Activated CD8-positive, alpha-beta memory T cell treated with anti-CD3 and anti-CD28 coated beads, Interleukin-2, amount 50 U/mL, for 1 hour (primary cell): ENCODE data around the gene CAMK2N1.
"Not testable (repeated sequence)": the region's sequence is repeated elsewhere in the genome, so short reads cannot be mapped to it uniquely, and the experiment has no call there.

ENCODE experiments used
- DNase-seq: peaks from one replicate; pipeline ENCODE4 v3.0.0-alpha.2; 2020; ENCODE audit errors: extremely low read depth

The CAMK2N1 gene

DNA sequence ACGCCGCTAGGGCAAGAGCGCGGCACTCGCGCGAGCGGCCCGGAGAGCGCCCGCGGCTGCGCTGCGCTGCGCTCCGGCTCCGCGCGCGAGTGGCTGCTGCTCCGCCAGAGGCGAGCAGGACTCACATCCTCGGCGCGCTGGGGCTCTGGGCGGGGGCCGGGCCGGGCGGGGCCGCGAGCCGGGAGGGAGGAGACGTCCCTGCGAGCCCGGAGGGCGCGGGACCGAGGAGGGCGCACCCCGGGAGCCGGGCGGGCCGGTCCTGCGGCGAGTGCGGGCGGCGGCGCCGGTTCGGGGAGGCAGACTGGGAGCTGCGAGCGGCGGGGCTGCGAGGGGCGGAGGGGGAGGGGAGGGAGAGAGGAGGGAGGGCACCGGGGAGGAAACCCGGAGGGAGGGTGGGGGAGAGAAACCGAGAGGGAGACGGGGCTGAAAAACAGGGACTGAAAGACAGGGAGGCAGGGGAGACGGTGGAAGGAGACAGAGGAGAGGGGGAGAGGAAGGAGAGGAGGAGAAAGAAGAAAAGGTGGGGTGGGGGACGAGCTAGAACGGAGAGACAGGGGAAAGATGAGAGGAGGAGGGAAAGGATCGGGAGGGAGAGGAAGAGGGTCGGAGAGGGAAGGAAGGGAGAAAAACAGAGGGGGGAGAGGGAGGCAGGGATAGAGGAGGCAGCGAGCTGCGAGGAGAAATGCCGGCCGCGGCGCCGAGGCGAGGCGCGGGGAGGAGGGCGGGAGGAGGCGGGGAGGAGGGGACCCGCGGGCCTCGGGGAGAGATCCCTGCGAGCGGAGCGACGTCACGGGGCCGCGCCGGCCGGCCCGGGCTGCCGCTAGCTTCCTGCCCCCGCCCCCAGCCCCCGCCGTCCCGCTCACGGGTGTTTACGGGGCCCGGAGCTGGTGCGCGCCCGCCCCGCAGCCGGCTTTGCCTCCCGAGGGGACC is at the start of gene CAMK2N1:
Gene CAMK2N1 (minus strand): TSS at position 684 of the 930 bp plus-strand sequence. CDS start 831 bp downstream, outside the sequence.
- no peak for DNase-seq

DNA sequence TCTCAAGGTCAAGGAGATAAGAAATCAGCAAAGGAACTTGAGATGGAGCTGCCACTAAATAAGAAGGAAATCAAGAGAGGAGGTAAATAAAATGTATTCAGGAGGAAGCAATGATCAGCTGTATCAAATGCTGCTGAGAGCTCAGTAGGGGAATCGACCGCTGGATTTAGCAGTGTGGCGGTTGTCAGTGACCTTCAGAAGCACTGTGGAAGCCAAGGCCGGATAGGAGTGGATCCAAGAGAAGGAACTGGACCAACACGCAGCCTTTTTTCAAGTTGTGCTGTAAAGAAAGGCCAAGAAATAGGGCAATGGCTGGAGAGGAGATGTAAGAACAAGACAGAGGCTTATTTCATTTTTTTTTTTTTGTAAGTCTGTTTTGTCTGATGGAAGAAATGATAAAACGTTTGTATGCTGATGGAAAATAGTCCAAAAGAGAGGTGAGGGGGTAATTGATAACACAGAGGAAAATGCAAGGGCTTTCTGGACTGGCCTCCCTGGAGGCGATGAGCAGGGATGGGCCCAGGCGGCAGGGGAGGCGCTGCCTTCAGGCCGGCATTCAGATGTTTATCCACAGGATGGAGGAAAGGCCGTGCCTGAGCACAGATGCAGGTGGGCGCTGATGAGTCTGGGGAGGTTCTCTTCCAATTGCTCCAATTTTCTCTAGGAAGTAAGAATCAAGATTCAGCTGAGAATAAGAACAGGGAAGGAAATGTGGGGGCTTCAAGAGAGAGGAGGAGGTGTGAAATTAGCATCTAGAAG is 48.8 kb upstream of the CAMK2N1 start:
- no peak for DNase-seq

DNA sequence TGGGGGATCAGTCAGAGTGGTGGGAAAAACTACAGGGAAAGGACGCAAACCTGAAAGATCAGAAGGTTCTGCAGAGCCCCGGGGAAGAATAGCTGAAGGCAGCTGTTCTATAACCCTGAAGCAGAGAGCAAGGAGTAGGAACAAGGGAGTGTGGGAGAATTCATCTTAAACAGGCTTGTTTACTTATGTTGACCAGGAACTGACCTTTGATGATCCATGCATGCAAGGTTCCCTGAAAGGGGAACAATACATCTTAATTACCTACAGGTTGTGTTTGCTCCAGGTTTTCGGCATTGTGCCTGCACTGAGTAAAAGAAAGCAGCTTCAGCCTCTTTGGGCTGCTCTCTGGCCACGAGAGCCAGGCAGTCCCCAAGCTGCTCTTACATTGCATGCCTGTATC is 47.6 kb upstream of the CAMK2N1 start:
- no peak for DNase-seq

DNA sequence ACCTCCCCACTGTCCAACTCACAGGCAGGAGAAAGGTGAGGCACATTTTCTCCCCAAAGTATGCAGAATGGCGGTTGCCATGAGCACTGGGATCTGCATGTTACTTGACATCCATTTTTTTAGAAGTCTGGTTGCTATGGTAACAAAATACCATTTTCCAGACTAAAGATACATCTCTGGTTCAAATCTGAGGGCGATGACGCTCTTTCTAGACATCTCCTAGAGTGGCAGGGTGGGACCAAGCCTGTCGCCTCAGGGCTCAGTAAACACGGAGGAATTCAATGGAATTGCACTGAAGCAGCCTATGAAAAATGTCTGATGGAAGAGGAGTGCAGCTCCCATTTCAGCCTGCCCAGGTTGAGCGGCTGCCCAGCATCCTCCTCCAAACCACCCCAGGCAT is 44.9 kb upstream of the CAMK2N1 start:
- no peak for DNase-seq

DNA sequence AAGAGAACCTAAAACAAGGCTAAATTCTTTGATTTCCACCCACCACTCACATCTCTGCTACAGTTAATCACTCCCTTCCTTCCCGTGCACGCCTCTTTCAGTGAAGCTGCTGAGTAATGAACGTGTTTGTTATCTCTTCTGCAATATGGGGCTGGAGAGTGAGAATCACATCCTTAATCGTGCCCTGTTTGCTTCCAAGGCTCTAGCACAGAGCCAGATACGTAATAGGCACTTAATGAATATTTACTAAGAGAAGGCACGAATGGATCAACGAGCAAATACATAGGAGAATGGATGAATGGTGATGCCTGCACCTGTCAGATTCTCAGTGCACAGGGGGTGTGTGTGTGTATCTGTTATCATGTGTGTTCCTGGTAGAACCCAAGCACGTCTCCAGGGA is 44.3 kb upstream of the CAMK2N1 start:
- DNase-seq, result no peak

DNA sequence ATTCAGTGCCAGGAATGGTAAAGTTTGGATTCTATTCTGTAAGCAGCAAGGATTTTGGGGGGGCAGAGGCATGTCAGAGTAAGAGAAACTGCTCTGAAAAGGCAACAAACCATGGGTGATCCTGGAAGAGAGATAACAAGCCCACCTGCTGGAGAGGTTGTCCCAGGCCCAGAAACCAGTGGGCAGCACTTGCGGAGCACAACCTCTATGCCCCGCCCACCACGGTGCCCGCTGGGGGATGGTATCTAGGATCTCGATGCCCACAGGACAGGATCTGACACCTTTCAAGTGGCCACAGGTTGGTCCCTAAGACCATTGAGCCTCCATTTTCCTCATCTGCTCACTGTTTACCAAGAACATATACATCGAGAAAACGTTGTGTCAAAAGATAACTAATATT is 42.2 kb upstream of the CAMK2N1 start:
- no peak for DNase-seq

DNA sequence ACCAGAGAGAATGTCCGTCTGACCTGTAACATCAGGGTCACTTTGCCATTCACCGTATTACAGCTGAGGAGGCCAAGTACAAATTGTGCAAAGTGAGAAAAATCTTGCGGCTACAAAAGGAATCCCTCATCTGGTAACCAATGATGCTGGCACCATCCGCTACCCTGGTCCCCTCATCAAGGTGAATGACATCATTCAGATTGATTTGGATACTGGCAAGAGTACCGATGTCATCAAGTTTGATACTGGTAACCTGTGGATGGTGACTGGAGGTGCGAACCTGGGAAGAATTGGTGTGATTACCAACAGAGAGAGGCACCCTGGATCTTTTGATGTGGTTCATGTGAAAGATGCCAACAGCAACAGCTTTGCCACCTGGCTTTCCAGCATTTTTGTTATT is 40.3 kb upstream of the CAMK2N1 start:
- DNase-seq, result no peak

DNA sequence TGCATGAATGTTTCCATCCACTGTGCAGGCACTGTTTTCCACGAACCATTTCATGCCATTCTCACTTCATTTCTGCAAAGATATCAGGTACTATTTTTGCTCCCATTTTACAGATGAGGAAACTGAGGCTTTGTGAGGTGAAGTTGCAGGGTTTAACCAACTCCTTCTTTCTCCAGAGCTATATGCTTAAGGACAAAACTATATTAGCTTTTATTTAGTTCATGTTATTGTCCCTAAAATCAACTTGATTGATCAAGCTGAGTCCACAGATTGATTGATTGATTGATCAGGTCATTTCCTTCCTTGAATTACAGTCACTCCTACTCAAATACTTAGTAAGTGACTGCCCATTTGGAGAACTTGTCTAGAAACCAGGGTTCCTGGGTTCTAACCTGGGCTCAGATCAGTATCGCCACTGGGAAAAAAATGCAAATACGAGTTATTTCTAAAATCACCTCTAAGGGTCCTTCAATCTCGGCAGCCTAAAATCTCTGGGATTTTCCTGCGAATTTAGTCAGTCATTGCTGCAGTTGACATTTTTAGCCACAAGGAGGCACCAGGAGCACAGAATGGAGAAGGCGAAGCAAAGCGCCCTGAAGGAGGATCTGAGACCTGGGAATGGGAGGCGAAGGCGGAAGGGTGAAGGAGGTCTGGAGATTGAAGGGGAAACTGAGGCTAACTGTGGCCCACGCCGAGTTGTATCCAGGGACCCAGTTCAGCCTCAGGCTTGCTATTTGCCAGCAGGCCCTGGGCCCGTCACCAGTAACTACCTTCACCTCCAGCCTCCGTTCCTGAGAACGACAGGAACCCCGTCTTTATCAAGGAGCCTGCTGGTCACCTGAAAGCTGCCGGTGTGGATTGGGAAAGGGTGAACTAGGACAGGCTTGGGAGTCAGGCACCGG is 36.2 kb upstream of the CAMK2N1 start:
- no peak for DNase-seq

DNA sequence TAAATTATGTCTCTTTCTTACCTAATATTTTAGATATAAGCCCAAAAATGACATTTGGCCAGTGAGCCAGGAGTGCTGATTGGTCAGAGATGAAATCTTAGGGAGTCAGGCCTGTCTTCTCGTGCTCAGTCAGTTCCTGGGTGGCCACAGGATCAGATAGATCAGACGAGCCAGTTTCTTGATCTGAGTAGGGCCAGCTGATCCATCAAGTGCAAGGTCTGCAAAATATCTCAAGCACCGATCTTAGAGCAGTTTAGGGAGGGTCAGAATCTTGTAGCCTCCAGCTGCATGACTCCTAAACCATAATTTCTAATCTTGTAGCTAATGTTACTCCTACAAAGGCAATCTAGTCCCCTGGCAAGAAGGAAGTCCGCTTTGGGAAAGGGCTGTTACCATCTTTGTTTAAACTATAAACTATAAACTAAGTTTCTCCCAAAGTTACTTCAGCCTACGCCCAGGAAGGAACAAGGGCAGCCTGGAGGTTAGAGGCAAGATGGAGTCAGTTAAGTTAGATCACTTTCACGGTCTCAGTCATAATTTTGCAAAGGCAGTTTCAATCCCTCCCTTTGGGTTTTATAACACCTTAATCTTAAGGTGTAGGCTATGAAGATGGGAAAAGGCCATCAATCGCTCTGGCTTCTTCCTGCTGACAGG is 33.7 kb upstream of the CAMK2N1 start:
- DNase-seq, result not testable (repeated sequence)

DNA sequence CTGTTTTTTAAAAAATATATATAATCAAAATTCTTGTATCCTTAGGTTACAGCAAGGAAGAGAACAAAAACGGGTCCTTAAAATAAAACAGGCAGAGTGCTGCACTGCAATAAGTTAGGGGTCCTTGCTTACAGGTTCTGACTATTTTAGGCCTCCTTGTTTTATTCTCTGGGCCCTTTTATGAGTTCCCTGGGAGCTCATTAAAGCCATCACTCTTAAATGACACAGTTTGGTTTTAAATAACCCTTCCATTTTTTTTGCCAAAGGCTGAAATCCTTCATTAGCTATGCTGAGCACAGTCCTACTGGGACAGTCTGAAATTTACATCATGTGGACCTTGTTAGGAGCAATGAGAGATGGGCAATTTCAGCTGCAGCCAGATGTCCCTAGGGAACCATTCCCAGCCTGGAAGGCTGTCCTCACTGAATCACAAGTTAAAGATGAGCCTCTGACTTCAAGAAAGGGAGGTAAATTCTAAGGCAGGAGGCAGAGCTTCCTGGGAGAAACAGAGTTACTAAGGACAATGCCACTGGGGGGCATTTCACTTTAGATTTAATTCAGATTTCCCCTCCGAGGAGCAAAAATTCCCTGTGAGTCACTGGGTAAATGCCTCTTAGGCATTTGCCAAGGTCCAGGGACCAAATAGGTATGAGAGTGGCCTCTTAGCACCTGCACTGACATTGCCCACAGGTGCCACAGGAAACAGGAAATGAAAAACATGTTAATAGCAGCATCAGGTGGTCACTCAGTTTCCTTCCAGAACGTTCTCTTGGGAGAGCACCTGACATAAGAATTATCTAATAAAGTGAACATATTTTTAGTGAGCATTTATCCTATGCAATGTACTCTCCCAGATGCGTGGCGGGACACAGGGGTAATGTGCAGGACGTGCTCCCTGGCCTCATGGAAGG is 25.8 kb upstream of the CAMK2N1 start:
- no peak for DNase-seq

DNA sequence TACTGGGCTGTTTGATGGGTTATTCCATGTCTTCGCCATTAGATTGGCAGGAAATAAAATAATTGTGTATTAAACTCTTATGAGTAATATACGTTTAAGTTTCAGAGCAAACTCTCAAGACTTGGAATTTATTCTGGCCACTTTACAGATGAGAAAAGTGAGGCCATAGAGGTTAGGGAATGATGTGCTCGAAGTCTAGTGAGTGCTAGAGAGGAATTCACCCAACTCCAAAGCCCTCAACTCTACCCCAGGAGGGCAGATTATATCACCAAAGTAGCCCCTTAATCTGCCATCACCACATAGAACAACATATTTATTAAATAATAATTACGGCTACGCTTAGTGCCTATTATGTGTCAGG is 22.4 kb upstream of the CAMK2N1 start:
- no peak for DNase-seq

DNA sequence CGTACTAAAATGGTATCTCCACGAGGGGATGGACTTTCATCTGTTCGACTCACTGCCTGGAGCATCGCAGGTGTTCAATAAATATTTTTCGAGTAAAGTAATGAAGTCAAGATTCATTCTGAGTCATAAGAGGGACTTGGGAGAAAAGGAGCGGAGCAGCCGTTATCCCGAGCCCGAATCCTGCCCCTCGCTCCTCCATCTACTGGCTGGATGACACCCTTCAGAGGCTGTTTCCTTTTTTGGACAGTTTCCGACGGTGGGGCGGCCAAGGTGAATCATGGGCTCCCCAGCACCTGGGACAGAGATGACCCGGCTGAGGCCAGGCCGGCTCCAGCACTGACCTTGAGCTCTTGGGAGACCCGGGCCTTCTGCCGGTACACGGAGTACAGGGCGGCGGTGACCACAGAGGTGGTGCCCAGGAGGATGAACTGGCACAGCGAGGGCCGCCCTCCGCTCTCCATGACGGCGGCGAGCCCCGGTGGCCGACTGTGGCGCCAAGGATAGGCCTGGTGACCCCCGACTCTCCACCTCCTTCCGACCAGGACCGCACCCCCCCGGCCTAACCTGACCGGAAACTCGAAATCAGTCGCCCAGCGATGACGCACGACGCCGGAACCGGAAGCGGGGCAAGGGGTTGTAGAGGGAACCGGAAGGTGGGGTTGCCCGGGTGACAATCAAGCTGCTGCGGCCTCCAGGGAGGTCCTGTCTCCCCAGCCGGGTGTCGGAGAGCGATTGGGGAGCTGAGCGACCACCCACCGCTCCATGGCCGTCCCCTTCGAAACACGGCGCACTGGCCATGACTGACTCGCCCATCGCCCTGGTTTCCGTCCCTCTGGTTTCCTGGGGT is 21.8 kb upstream of the CAMK2N1 start, which contains the start of gene MUL1:
Gene MUL1 (minus strand): TSS at position 588 of the 847 bp plus-strand sequence. CDS start 127 bp downstream, at position 461.
- peak; percentile 83 for DNase-seq

DNA sequence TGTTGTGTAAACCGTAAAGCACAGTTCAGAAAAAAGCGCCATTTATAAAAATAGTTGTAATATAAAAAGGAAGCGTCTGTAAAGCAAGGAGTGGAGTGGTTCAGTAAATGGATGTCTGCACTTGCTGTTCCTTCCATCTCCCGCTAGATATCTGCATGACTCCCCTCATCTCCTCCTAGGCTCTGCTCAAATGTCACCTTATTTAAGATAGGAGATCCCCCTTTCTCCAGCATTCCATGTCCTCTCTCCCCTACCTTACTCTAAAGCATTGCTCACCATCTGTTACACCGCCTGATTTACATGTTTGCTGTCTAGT is 21.2 kb upstream of the CAMK2N1 start:
- DNase-seq, result no peak

DNA sequence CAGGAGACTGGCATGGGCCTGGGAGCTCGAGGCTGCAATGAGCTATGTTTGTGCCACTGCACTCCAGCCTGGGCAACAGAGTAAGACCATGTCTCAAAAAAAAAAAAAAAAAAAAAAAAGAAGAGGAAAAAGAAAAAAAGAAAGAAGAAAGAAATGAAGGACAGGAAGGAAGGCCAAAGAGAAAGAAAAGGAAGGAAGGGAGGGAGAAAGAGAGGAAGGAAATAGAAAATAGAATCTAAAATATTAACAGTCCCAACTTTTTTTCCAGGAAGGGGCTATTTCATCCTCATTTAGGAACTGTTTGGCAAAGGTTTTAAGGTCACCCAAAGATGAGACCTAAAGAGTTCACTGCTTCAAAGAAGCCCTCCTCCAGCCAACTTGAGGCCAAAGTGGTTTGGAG is 19.5 kb upstream of the CAMK2N1 start:
- DNase-seq, result no peak

DNA sequence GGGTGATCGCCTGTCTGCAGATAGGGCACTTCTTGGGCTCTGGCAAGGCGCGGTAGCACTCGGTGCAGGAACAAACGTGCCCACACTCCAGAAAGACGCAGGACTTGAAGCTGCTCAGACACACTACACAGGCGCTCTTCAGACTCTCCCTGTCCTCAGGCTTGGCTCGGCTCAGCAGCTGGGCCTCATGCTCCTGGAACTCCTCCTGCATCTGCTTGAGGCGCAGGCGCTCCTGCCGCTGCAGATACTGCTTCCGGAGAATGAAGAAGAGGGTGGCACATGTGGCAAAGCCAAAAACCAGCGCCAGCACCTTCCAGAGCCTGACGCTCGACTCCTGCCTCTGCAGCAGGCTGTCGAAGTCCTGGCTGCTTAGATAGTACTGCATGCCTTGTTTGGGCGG is 14.7 kb upstream of the CAMK2N1 start:
- DNase-seq, result no peak

DNA sequence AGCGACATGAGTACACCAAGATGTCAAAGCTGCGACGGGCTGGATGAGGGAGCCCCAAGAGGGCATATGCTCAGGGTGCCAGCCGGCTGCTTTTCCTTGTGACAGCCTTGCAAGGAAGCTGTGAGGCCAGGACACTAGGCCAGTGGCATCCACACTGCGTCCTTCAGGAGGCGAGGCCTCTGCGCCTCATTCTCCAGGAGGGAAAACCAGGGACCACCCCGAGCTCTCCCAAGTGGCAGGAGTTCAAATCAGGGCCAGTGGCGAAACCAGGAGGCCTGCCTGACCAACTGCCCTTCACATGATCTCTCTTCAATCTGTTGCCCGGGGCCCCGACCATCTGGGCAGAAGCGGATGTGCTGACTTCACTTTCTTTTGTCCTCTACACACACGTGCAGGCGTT is 13.7 kb upstream of the CAMK2N1 start:
- no peak for DNase-seq

DNA sequence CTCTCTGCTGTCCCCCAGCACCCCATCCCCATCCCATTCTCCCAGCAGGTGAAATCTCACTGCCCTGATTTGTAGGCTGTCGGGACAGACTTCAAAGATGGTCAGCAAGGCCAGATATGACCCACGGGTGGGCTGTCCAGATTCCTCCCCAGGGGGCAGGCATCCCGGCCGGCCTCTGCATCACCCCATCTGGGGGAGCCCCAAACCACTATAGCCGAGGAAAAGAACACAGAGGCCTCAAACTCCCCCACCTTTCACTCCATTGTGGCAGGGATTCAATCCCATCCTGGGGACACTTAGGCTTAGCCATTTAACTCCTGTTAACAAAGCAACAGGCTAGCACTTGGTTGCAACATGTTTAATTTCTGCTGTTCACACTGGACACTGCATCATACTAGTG is 13.1 kb upstream of the CAMK2N1 start:
- DNase-seq, result no peak

DNA sequence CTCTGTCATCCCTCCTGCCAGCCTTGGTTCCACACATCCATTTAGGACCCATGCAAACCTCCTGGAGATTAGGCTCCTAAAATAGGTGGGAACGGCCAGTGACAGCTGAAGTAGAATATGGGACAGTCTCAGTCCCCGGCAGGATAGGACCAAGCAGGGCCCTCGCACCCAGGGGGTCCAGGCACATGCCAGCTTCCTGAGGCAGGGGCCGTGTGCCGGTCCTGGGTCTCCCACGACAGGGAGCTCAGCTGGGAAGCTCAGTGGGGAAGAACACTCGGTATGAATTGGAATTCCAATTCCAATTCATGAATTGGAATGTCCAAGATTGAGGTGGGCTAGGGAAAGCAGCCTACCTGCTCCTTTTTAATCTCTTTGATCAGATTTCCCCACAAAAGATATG is 12.1 kb upstream of the CAMK2N1 start:
- DNase-seq, result no peak

DNA sequence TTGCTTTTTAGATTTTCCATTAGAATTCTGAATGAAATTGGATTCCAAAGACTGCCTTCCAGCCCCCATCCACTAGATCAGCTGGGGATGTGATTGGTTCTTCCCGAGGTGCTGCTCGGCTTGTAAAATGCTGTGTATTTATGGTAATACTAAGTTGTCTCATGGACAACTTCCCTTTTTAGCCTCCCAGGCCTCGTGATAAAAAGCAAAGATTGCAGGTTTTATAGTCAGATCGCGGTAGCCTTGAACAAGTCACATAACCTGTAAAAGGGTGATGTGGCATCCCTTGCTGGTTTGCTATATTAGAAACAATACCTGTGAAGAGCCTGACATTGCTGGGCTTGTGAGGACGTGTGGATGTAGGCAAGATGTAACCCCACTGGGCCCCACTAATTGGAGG is 11.5 kb upstream of the CAMK2N1 start:
- DNase-seq, result no peak
